Measurements from ENCODE around the gene FAM136A.

GRCh38 chr2:70341477-70341765 lies 39.6 kb upstream of the FAM136A start:
- TF ChIP-seq JUND (IDR thresholded peaks at IDR 0.05) (no peak), CTCF (IDR thresholded peaks at IDR 0.05) (no peak), POLR2AphosphoS5 (IDR thresholded peaks at IDR 0.05; ENCODE audit: low read depth, low read length) (no peak), SMC3 (IDR thresholded peaks at IDR 0.05; ENCODE audit: low read depth, low read length) (no peak), FOXM1 (IDR thresholded peaks at IDR 0.05; ENCODE audit: low read depth) (no peak)

All from SK-N-SH (cell line).